SK-N-SH (cell line): ENCODE results near the gene EIF5A. TPM values are rescaled to one million over a fixed set of nuclear protein-coding genes. Genes with fewer than 3 reads are reported as not detected.

Experiments used
- CTCF ChIA-PET: fragments of 300-600, 350-600 bp; formaldehyde crosslinking; extraction: SDS; loops from one replicate; lab custom pipeline; 2021; lab: Yijun Ruan, JAX
- POLR2A ChIA-PET: fragments of 350-600 bp; sonication (Branson Sonifier 250); formaldehyde crosslinking; extraction: SDS; loops from one replicate; lab custom pipeline; 2020; ENCODE audit warnings: antibody characterized with exemption, inconsistent platforms; lab: Yijun Ruan, JAX
- DNase-seq: peaks from one replicate; pipeline ENCODE4 v3.0.0; 2012
- H2AFZ ChIP-seq: fragments of 200-600 bp; sonication (generic); 2 replicates; pipeline ENCODE4 v1.8.1; 2016; ENCODE audit warnings: antibody characterized with exemption, mild to moderate bottlenecking, low read depth
- H3F3A ChIP-seq: fragments of 200-600 bp; sonication (generic); replicated peaks from 2 replicates; pipeline ENCODE3; 2016; ENCODE audit warnings: antibody characterized with exemption, mild to moderate bottlenecking; ENCODE audit not compliant: insufficient read depth
- H3K27ac ChIP-seq, 2 experiments: fragments of 200-500 bp in 1 of 2; fragments of 200-600 bp in 1 of 2; sonication (Bioruptor generic) in 1 of 2; sonication (generic), shearing (Covaris generic) in 1 of 2; 2 replicates each; pipeline versions ENCODE4 v1.5.1 to v1.6.1; 2014 to 2016; ENCODE audit warnings: low read depth in 2 of 2, inconsistent platforms in 1 of 2, low read length in 1 of 2, mild to moderate bottlenecking in 1 of 2, mixed read lengths in 1 of 2
- H3K27me3 ChIP-seq: fragments of 200-600 bp; sonication (generic), shearing (Covaris generic); 2 replicates; pipeline ENCODE4 v1.6.1; 2016; ENCODE audit warnings: mixed run types; ENCODE audit not compliant: insufficient read depth
- H3K36me3 ChIP-seq, 2 experiments: fragments of 200-500 bp in 1 of 2; fragments of 200-600 bp in 1 of 2; sonication (Bioruptor generic) in 1 of 2; sonication (generic) in 1 of 2; replicated peaks in 1 of 2; 2 replicates each; pipeline versions ENCODE3 to v1.5.1; 2014 to 2016; ENCODE audit warnings: low read length in 1 of 2, mild to moderate bottlenecking in 1 of 2; ENCODE audit not compliant: insufficient read depth in 2 of 2, control insufficient read depth in 1 of 2
- H3K4me1 ChIP-seq, 2 experiments: fragments of 200-500 bp in 1 of 2; fragments of 200-600 bp in 1 of 2; sonication (Bioruptor generic) in 1 of 2; sonication (generic), shearing (Covaris generic) in 1 of 2; 2 replicates each; pipeline versions ENCODE4 v1.5.1 to v1.6.1; 2014 to 2016; ENCODE audit warnings: low read depth in 1 of 2, low read length in 1 of 2, mixed run types in 1 of 2; ENCODE audit not compliant: insufficient read depth in 2 of 2, control insufficient read depth in 1 of 2
- H3K4me2 ChIP-seq: fragments of 200-600 bp; sonication (generic), shearing (Covaris generic); 2 replicates; pipeline ENCODE4 v1.6.1; 2017; ENCODE audit warnings: mixed run types
- H3K4me3 ChIP-seq, 2 experiments: fragments of 200-500 bp in 1 of 2; fragments of 200-600 bp in 1 of 2; sonication (Bioruptor generic) in 1 of 2; sonication (generic), shearing (Covaris generic) in 1 of 2; 2 replicates each; pipeline versions ENCODE4 v1.5.1 to v1.8.1; 2014 to 2016; ENCODE audit warnings: low read depth in 2 of 2, inconsistent platforms in 1 of 2, low read length in 1 of 2, mild to moderate bottlenecking in 1 of 2, mixed read lengths in 1 of 2, moderate library complexity in 1 of 2
- H3K79me2 ChIP-seq: fragments of 200-600 bp; sonication (generic); 2 replicates; pipeline ENCODE4 v1.8.1; 2017; ENCODE audit warnings: mild to moderate bottlenecking; ENCODE audit not compliant: insufficient read depth
- H3K9ac ChIP-seq: fragments of 200-600 bp; sonication (generic); 2 replicates; pipeline ENCODE4 v1.6.1; 2017; ENCODE audit warnings: mixed run types
- H3K9me2 ChIP-seq: fragments of 200-600 bp; sonication (generic); 2 replicates; pipeline ENCODE4 v1.6.1; 2017; ENCODE audit warnings: mixed run types
- H3K9me3 ChIP-seq: fragments of 200-600 bp; sonication (generic); 2 replicates; pipeline ENCODE4 v1.6.1; 2017; ENCODE audit warnings: mixed run types, mild to moderate bottlenecking, moderate library complexity
- H4K20me1 ChIP-seq: fragments of 200-600 bp; sonication (generic); 2 replicates; pipeline ENCODE4 v1.6.1; 2017; ENCODE audit warnings: mild to moderate bottlenecking, mixed run types; ENCODE audit not compliant: insufficient read depth
- ELF1 ChIP-seq: IDR thresholded peaks from 2 replicates; pipeline ENCODE4 v1.4.0; 2012
- JUND ChIP-seq: IDR thresholded peaks from 2 replicates; pipeline ENCODE4 v1.4.0; 2012
- MAX ChIP-seq: IDR thresholded peaks from 2 replicates; pipeline ENCODE4 v1.4.0; 2012; ENCODE audit warnings: low read depth
- PBX3 ChIP-seq: IDR thresholded peaks from 2 replicates; pipeline ENCODE4; 2012
- POLR2AphosphoS5 ChIP-seq: IDR thresholded peaks from 2 replicates; pipeline ENCODE4 v1.6.1; 2012; ENCODE audit warnings: low read depth, low read length
- REST ChIP-seq: IDR thresholded peaks from 2 replicates; pipeline ENCODE4 v1.6.1; 2012; ENCODE audit warnings: mild to moderate bottlenecking, low read depth, low read length, moderate library complexity
- RFX5 ChIP-seq: IDR thresholded peaks from 2 replicates; pipeline ENCODE4 v1.6.1; 2012; ENCODE audit warnings: mild to moderate bottlenecking, improper control_type of control experiment, low read length
- SIN3A ChIP-seq: IDR thresholded peaks from 2 replicates; pipeline ENCODE4 v1.6.1; 2012; ENCODE audit warnings: low read depth, mild to moderate bottlenecking, low read length, moderate library complexity, borderline replicate concordance
- SMC3 ChIP-seq: IDR thresholded peaks from 2 replicates; pipeline ENCODE4 v1.6.1; 2012; ENCODE audit warnings: low read depth, low read length, improper control_type of control experiment
- TAF1 ChIP-seq: IDR thresholded peaks from 2 replicates; pipeline ENCODE4 v1.6.1; 2012; ENCODE audit warnings: low read depth, mild to moderate bottlenecking, low read length, moderate library complexity, borderline replicate concordance
- TCF12 ChIP-seq: IDR thresholded peaks from 2 replicates; pipeline ENCODE4 v1.4.0; 2012
- USF2 ChIP-seq: fragments of 150-350 bp; IDR thresholded peaks from 2 replicates; pipeline ENCODE4 v1.6.1; 2017; ENCODE audit warnings: antibody characterized with exemption, low read length, low read depth, borderline replicate concordance
- WGBS: methylation state at CpG from one replicate; pipeline ENCODE4 v1.1.6; 2017; ENCODE audit warnings: low lambda C conversion rate; 5-methylcytosine and 5-hydroxymethylcytosine counted together
- polyA plus RNA-seq, 3 experiments: library from polyadenylated mRNA; depleted of rRNA; stranded (reverse); fragments of >200 nt; gene quantifications; 2 replicates each; pipeline ENCODE4 v1.2.3, GENCODE V29; 2012
- TF ChIP-seq, protein P1 (sequence below): fragments of 150-350 bp; IDR thresholded peaks from 2 replicates; pipeline ENCODE4 v1.6.1; 2016; ENCODE audit warnings: mild to moderate bottlenecking, low read depth, low read length

Gene EIF5A
- polyA plus RNA-seq, 1 of the 3 experiments (the other 2 are of a cell fraction), result 971 TPM

DNA sequence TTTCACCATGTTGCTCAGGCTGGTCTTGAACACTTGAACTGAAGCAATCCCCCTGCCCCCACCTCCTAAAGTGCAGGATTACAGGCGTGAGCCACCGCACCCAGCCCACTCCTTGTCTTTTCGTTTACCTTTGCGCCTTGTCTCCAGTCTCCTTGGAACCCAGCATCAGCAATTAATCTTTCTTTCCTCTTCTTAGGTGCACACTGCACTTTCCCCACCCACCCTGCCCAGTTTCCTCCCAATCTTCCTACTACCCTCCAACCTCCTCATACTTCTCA lies 43.7 kb upstream of the EIF5A start (continued):
- TF ChIP-seq MAX, result no peak
- TF ChIP-seq, all 33 proteins: peak for 0

GRCh38 chr17:7266784-7267183 lies 40.6 kb upstream of the EIF5A start:
- Histone ChIP-seq H3K9ac (no peak overlapping the region), H2AFZ (no peak overlapping the region), H3K27ac (peak overlapping the region in 1 of 2 experiments; percentile 46; a peak in 1 of 4 replicates), H3K4me1 (peaks cover 0 to 6% of the 10 kb centered on the region in 2 experiments; a peak in 2 of 4 replicates), H4K20me1 (no peaks in the 10 kb centered on the region), H3K27me3 (no peaks in the 10 kb centered on the region), H3K9me3 (no peaks in the 10 kb centered on the region), H3K79me2 (no peaks in the 10 kb centered on the region), H3K4me2 (no peak overlapping the region), H3K36me3 (no peaks in the 10 kb centered on the region), H3K9me2 (no peaks in the 10 kb centered on the region), H3F3A (peaks cover 21% of the 10 kb centered on the region), H3K4me3 (no peak overlapping the region)
- TF ChIP-seq USF2 (no peak), TAF1 (no peak), JUND (no peak), TCF12 (no peak), PBX3 (no peak), ELF1 (no peak), POLR2AphosphoS5 (no peak), RFX5 (no peak), REST (no peak), SIN3A (no peak), MAX (no peak), SMC3 (no peak)
- TF ChIP-seq, protein P1, sequence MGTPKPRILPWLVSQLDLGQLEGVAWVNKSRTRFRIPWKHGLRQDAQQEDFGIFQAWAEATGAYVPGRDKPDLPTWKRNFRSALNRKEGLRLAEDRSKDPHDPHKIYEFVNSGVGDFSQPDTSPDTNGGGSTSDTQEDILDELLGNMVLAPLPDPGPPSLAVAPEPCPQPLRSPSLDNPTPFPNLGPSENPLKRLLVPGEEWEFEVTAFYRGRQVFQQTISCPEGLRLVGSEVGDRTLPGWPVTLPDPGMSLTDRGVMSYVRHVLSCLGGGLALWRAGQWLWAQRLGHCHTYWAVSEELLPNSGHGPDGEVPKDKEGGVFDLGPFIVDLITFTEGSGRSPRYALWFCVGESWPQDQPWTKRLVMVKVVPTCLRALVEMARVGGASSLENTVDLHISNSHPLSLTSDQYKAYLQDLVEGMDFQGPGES, result no peak
- DNase-seq, result no peak
- ChIA-PET CTCF (interaction anchor here (1.2 to 2.0 kb wide), 4 partner anchors 15 to 89 kb away, joined by 4 to 12 read pairs (median 5); partner anchors contain the start of gene SLC2A4), POLR2A (no interaction called here)
- WGBS, result 62% methylated on average over 1 of the region's 1 CpG
